Thymus (tissue), 11 donors: ENCODE data around the gene PPIL1. TPM values are rescaled to one million over a fixed set of nuclear protein-coding genes. Genes with fewer than 3 reads are reported as not detected.
"Not testable (repeated sequence)": the region's sequence is repeated elsewhere in the genome, so short reads cannot be mapped to it uniquely, and the experiment has no call there.

ENCODE experiments used
- DNase-seq, 9 donors: peaks; one replicate each; pipeline ENCODE4 v3.0.0-alpha.2; 2013; ENCODE audit warnings: low spot score in 9 of 9, low read depth in 6 of 9, missing footprints in 1 of 9
- H3K27ac ChIP-seq, 2 donors: one replicate each; pipeline ENCODE4 v1.5.1; 2013; ENCODE audit warnings: control low read depth in 1 of 2, low read depth in 1 of 2, low read length in 1 of 2, mild to moderate bottlenecking in 1 of 2, moderate library complexity in 1 of 2
- H3K27me3 ChIP-seq, 2 donors: one replicate each; pipeline ENCODE4 v1.5.1; 2013; ENCODE audit warnings: low read length in 1 of 2; ENCODE audit not compliant: control insufficient read depth in 2 of 2, insufficient read depth in 1 of 2
- H3K36me3 ChIP-seq, 2 donors: one replicate each; pipeline ENCODE4 v1.5.1; 2013; ENCODE audit warnings: low read length in 1 of 2, mild to moderate bottlenecking in 1 of 2, moderate library complexity in 1 of 2; ENCODE audit not compliant: control insufficient read depth in 2 of 2, insufficient read depth in 2 of 2
- H3K4me1 ChIP-seq, 2 donors: one replicate each; pipeline ENCODE4 v1.5.1; 2013; ENCODE audit warnings: low read length in 2 of 2; ENCODE audit not compliant: control insufficient read depth in 2 of 2, insufficient read depth in 2 of 2
- H3K4me3 ChIP-seq, 2 donors: one replicate each; pipeline ENCODE4 v1.5.1; 2013; ENCODE audit warnings: low read length in 2 of 2, control low read depth in 1 of 2, mild to moderate bottlenecking in 1 of 2
- H3K9me3 ChIP-seq, 2 donors: one replicate each; pipeline ENCODE4 v1.5.1; 2013; ENCODE audit warnings: low read length in 1 of 2, mild to moderate bottlenecking in 1 of 2; ENCODE audit not compliant: control insufficient read depth in 2 of 2, insufficient read depth in 1 of 2
- WGBS: extraction: QIAGEN DNeasy Blood & Tissue Kit; methylation state at CpG from one replicate; pipeline ENCODE4 v1.1.7; 2013; 5-methylcytosine and 5-hydroxymethylcytosine counted together
- polyA plus RNA-seq: library from polyadenylated mRNA; stranded (reverse); fragments of 200-250 nt; gene quantifications from one replicate; pipeline ENCODE4 v1.2.3, GENCODE V29; 2013
- total RNA-seq: library from RNA; stranded (reverse); fragments of 120-200 nt; gene quantifications from one replicate; pipeline ENCODE4 v1.2.4, GENCODE V29; 2013
- donor health status: healthy.

The PPIL1 gene
- total and polyA plus RNA-seq, 2 donors: 22.5 to 29.8 TPM

DNA sequence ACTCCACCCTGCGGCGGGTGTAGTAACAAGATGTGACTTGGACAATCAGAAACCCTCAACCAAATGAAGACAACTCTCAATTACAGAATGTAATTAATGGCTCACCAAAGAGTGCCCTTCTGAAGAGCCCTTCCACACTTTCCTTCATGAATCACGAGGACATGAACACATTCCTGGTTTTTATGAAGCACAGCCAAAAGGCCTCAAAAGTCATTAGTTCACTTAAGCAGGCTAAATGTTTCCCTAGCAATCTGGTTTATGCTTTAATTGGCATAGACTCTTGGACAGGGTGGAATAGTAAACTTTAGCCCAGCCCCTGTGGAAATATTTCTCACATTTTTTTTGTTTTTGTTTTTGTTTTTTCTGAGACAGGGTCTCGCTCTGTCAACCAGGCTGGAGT lies 55.8 kb downstream of the PPIL1 start:
- WGBS: 95% methylated on average over 4 of the region's 4 CpGs
- no peak overlapping the region for H3K27ac ChIP-seq
- H3K36me3 ChIP-seq: no peaks in the 10 kb centered on the region
- DNase-seq: no peak
- H3K27me3 ChIP-seq: no peaks in the 10 kb centered on the region
- H3K9me3 ChIP-seq: no peaks in the 10 kb centered on the region
- H3K4me3 ChIP-seq: no peak overlapping the region
- peaks cover 0 to 4% of the 10 kb centered on the region in 2 donors for H3K4me1 ChIP-seq

DNA sequence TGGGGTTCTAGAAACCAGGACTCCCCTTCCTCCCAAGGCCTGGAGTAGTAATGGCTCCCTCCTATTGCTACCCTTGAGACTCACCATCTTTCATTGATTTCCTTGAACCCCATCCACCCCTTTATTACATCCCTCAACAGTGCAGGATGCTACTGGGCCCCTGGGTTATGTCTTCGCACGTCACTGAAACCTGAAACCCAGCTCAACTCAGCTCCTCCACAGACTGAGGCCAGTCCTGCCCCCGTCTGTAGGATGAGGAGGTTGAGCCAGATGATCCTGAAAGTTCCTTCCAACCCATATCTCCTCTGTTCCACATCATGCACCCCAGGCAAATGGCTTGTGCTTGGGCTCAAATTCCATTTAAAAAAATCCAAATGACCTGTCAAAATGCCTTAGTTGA lies 56.8 kb downstream of the PPIL1 start:
- Histone ChIP-seq H3K27ac (no peak overlapping the region), H3K4me3 (no peak overlapping the region), H3K27me3 (no peaks in the 10 kb centered on the region), H3K36me3 (no peaks in the 10 kb centered on the region), H3K9me3 (no peaks in the 10 kb centered on the region), H3K4me1 (peaks cover 0 to 4% of the 10 kb centered on the region in 2 donors)
- no peak for DNase-seq
- 95% methylated on average over 3 of the region's 3 CpGs for WGBS

DNA sequence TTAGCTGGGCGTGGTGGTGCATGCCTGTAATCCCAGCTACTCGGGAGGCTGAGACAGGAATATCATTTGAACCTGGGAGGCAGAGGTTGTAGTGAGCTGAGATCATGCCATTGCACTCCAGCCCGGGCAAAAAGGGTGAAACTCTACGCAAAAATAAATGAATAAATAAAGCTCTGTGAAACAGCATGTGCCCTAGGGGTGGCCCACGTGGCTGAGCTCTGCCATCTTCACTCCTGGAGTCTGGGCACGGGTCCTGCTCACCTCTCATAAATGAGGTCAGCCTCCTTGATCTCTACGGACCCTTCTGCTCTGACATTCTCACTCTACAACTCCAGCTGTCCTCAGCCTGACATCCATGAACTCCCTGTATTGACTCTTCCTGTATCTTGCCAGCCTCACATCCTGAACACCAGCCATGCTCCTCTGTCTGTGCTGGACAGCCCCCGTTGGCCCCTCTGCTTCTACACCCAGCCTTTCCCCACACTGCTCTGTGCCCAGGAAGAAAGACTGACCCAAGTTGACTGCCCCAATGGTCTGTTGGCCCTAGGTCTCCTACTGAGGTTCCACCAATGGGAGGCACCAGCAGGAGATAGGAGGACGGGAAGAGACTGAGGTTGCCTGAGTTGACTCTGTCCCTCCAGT lies 57.3 kb downstream of the PPIL1 start:
- no peak for DNase-seq
- no peaks in the 10 kb centered on the region for H3K9me3 ChIP-seq
- no peak overlapping the region for H3K27ac ChIP-seq
- no peaks in the 10 kb centered on the region for H3K27me3 ChIP-seq
- no peak overlapping the region for H3K4me3 ChIP-seq
- WGBS: 95% methylated on average over 9 of the region's 9 CpGs
- peaks cover 0 to 4% of the 10 kb centered on the region in 2 donors for H3K4me1 ChIP-seq
- no peaks in the 10 kb centered on the region for H3K36me3 ChIP-seq

DNA sequence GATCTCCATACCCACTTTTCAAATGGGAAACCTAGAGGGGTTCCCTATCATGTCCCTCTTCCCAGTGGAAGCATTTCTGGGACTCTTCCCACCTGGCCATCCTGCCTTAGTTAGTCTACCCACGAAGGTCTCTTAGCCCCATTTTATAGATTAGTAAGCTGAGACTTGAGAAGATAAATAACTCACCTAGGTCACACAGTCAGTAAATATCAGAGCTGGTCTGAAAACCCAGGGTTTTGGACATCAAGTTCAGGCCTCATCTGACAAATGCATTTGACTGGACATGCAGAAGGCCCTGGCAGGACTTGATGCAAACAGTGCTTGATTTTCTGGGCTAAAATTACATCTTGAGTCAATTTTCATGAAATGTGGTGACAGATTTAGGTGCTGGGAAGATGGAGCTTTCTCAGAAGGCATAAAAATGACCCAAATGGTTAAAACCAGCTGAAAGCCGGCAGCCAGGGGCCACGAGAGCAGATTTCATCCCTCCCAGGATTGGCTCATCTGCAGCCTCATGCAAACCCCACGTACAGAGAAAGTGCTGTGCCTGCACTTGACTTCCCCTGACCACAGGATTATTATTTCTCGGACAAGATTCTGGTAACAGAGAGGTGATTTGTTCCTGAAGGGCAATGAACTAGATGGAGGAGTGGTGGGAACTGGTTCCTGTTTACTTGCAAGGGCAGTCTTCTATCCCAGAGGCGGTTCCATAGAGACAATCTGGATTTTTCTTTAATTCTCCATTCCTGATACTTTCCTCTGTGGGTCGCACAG lies 58.5 kb downstream of the PPIL1 start:
- WGBS: 94% methylated on average over 7 of the region's 7 CpGs
- H3K27me3 ChIP-seq: no peaks in the 10 kb centered on the region
- no peaks in the 10 kb centered on the region for H3K4me1 ChIP-seq
- no peak overlapping the region for H3K4me3 ChIP-seq
- DNase-seq: no peak
- H3K36me3 ChIP-seq: no peaks in the 10 kb centered on the region
- no peak overlapping the region for H3K27ac ChIP-seq
- H3K9me3 ChIP-seq: no peaks in the 10 kb centered on the region

DNA sequence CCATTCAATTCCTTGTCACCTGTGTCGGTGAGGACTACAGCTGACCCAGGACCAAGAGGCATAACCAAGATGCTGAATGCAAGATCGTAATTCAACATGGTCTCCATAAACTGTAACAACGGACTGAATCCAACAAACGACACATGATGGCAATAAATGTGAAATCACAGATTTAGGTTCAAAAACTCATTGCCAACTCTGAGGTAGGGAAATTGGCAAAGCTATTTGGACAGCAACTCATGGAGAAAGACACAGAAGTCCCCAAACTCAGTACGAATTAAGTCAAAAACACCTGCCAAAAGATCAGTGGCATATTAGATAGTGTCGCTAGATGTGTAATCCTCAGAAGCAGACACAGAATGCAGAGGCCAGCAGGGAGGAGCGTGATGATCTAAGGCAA lies 60.4 kb downstream of the PPIL1 start:
- Histone ChIP-seq H3K27me3 (no peaks in the 10 kb centered on the region), H3K36me3 (no peaks in the 10 kb centered on the region), H3K27ac (no peak overlapping the region), H3K4me3 (no peak overlapping the region), H3K9me3 (no peaks in the 10 kb centered on the region), H3K4me1 (no peaks in the 10 kb centered on the region)
- no peak for DNase-seq
- 94% methylated on average over 7 of the region's 7 CpGs for WGBS

DNA sequence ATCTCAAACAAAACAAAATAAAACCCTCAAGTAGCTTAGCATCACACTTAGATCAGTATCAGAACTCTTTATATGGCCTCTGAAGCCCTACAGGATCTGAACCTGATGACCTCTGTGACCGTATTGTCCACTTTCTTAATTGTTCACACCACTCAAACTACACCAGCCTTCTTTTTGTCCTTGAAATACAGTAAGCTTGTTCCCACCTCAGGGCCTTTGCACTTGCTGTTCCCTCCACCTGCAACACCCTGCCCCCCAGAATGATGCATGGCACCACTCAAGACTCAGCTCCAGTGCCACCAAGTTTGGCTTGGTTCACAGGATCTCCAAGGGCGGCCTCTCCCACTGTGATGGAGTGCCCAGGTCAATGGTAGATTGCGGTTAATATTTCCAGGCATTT lies 61.1 kb downstream of the PPIL1 start:
- no peaks in the 10 kb centered on the region for H3K36me3 ChIP-seq
- no peak for DNase-seq
- no peak overlapping the region for H3K27ac ChIP-seq
- H3K4me3 ChIP-seq: no peak overlapping the region
- 80% methylated on average over 3 of the region's 3 CpGs for WGBS
- H3K4me1 ChIP-seq: no peaks in the 10 kb centered on the region
- no peaks in the 10 kb centered on the region for H3K27me3 ChIP-seq
- H3K9me3 ChIP-seq: no peaks in the 10 kb centered on the region

DNA sequence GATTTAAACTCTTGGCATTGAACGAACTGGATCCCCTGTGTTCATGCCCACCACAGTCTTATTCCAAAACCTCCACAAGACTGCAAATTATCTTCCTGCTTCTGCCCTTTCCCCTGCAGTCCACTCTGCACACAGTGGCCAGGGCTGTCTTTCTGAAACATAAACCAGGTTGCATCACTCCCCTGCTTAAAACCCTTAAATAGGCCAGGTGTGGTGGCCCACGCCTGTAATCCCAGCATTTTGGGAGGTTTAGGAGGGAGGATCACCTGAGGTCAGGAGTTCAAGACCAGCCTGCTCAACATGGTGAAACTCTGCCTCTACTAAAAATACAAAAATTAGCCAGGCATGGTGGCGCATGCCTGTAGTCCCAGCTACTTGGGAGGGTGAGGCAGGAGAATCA lies 61.6 kb downstream of the PPIL1 start:
- DNase-seq, H3K9me3 ChIP-seq, H3K36me3 ChIP-seq, H3K27me3 ChIP-seq, H3K27ac ChIP-seq, H3K4me1 ChIP-seq, H3K4me3 ChIP-seq: not testable (repeated sequence)
- WGBS: 97% methylated on average over 3 of the region's 3 CpGs

DNA sequence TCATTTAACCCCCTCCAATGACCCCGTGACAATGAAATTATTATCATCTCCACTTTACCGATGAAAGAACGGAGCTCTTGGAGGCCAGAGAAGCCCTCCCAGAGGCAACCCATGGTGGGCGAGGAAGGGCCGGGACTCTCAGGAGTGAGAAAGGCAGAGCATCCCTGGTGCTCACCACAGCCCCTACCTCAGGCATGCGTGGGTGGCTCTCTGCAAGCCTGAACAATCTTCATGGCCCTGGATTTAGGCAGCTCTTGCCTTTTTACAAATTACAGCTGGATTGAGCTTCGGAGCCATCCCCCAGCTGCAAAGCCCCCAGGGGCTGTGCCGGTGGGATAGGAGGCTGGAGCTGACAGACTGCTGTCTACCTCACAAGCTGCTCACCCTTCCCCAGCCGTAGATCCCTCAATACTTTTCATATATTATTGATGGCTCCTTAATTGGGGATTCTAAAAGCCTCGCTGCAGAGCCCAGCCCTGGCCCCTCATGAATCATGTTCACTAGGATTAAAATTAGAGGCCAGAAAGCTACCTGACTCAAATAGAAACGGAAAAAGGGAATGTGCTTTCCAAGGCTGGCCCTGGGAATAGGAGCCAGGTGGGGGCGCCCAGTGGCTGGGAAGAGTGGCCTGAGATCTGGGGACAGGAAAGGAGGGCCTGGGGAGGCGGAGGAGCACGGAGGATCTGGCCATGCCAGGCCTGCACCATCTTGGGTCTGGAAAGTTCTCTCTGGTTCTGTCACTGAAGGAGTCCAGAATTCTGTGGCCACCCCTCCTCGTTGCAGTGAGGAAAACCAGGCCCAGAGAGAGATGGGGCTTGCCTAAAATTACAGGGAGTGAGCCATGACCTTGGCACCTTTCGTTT lies 64.4 kb downstream of the PPIL1 start:
- Histone ChIP-seq H3K9me3 (no peaks in the 10 kb centered on the region), H3K27ac (no peak overlapping the region), H3K4me1 (no peaks in the 10 kb centered on the region), H3K36me3 (no peaks in the 10 kb centered on the region), H3K4me3 (no peak overlapping the region), H3K27me3 (peaks cover 0 to 10% of the 10 kb centered on the region in 2 donors)
- 94% methylated on average over 16 of the region's 16 CpGs for WGBS
- DNase-seq: no peak

DNA sequence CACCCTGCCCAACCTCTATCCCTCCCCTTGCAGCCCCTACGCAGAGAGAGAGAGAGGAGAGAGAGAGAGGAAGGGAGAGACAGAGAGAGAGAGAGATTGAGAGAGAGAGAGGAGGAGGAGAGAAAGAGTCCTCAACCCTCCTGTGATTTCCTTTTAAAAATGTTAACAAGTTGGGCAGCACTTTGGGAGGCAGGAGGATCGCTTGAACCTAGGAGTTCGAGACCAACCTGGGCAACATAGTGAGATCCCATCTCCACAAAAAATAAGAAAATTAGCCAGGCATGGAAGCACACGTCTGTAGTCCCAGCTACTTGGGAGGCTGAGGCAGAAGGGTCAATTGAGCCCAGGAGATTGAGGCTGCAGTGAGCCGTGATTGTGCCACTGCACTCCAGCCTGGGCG lies 65.4 kb downstream of the PPIL1 start:
- Histone ChIP-seq H3K36me3 (no peaks in the 10 kb centered on the region), H3K4me3 (no peak overlapping the region), H3K4me1 (peaks cover 0 to 2% of the 10 kb centered on the region in 2 donors), H3K9me3 (no peaks in the 10 kb centered on the region), H3K27ac (no peak overlapping the region), H3K27me3 (peaks cover 0 to 15% of the 10 kb centered on the region in 2 donors)
- WGBS: 98% methylated on average over 6 of the region's 6 CpGs
- no peak for DNase-seq
